Neuron (in vitro differentiated cells): ENCODE results near the gene PHTF1.
"Not testable (repeated sequence)": the region's sequence is repeated elsewhere in the genome, so short reads cannot be mapped to it uniquely, and the experiment has no call there.

Source experiments
- H2AFZ ChIP-seq: one replicate; pipeline ENCODE4 v1.6.1; 2013; ENCODE audit warnings: low read depth, mild to moderate bottlenecking, inconsistent platforms, low read length, moderate library complexity
- H3K27me3 ChIP-seq: one replicate; pipeline ENCODE4 v1.6.1; 2013; ENCODE audit warnings: low read length; ENCODE audit not compliant: insufficient read depth
- H3K36me3 ChIP-seq: one replicate; pipeline ENCODE4 v1.6.1; 2013; ENCODE audit warnings: low read length; ENCODE audit not compliant: insufficient read depth
- H3K4me1 ChIP-seq: one replicate; pipeline ENCODE4 v1.6.1; 2013; ENCODE audit warnings: low read length; ENCODE audit not compliant: insufficient read depth
- H3K4me3 ChIP-seq: 2 replicates; pipeline ENCODE4 v1.5.1; 2013; ENCODE audit warnings: mild to moderate bottlenecking, low read length, moderate library complexity
- H3K9me3 ChIP-seq: one replicate; pipeline ENCODE4 v1.6.1; 2013; ENCODE audit warnings: low read length

The PHTF1 gene

DNA sequence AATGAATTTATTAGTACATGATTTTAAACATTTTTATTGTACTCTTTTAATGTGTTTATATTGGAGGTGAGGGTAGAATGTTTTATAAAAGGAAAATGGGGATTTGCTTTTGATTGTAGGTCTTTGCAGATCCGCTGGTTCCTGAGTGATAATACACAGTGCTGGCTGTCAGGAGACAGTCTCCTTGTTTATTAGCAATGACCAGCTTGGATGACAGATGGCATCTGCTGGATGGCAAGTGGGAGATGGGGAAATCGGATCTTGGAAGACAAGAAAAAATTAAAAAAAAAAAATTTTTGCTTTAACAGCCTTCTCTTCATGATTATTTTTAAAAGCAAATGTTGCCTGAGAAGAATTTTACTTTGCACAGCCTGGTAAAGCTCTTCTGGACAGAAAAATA lies 4.4 kb upstream of the PHTF1 start:
- Histone ChIP-seq H3K36me3 (peaks cover 35% of the 10 kb centered on the region), H3K4me1 (peaks cover 20% of the 10 kb centered on the region), H3K4me3 (no peak overlapping the region), H3K9me3 (no peaks in the 10 kb centered on the region), H3K27me3 (no peaks in the 10 kb centered on the region), H2AFZ (no peak overlapping the region)

GRCh38 chr1:113761937-113762336 lies 2.7 kb upstream of the PHTF1 start:
- H3K9me3 ChIP-seq, result no peaks in the 10 kb centered on the region
- H2AFZ ChIP-seq, result no peak overlapping the region
- H3K4me1 ChIP-seq, result peaks cover 15% of the 10 kb centered on the region
- no peaks in the 10 kb centered on the region for H3K27me3 ChIP-seq
- peaks cover 24% of the 10 kb centered on the region for H3K36me3 ChIP-seq
- no peak overlapping the region for H3K4me3 ChIP-seq

- H3K4me1 ChIP-seq, result peaks cover 21% of the 10 kb centered on the region
Observed at GRCh38 chr1:113760102-113761080, 1.1 kb upstream of the PHTF1 start.

DNA sequence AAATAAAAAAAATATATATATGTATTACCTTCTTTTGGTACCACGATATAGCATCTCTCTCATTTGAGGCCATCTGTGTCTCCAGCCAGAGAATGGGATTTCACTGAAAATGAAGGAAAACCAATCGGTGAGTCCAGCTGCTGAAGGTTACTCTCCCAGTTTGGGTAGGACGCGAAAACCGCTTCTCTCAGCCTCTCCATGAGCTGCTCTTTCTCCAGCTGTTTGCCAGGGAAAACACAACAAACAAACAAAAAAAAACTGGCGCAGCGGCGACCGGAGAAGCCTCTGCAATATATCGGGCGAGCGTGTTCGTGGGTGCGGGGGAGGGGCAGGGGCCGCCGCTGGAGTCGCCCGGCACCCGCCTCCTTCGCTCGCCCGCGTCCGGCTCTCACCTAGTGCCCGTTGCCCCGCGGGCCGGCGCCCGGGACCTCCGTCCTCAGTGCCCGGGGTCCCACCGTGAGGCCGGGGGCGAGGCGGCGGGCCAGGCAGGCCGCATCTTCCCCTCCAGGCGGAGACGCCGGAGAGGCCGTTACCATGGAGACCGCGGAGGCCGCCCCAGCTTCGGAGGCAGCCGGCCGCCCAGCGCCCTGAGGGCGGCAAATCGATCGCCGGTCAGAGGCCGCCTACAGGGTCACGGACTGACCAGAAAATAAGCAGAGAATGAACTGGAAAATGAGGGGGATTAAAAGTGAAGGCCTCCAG lies 504 bp downstream of the PHTF1 start:
- peak overlapping the region; percentile 69 for H3K4me3 ChIP-seq
- H3K27me3 ChIP-seq, result no peaks in the 10 kb centered on the region
- H3K4me1 ChIP-seq, result peaks cover 21% of the 10 kb centered on the region
- peaks cover 11% of the 10 kb centered on the region for H3K36me3 ChIP-seq
- H3K9me3 ChIP-seq, result no peaks in the 10 kb centered on the region
- peak overlapping the region; percentile 62 for H2AFZ ChIP-seq

More at GRCh38 chr1:113760102-113761080, 1.1 kb upstream of the PHTF1 start:
- no peaks in the 10 kb centered on the region for H3K27me3 ChIP-seq
- H3K36me3 ChIP-seq, result peaks cover 13% of the 10 kb centered on the region
- peak overlapping the region; percentile 62 for H2AFZ ChIP-seq
- H3K4me3 ChIP-seq, result peak overlapping the region; percentile 69
- no peaks in the 10 kb centered on the region for H3K9me3 ChIP-seq

- H2AFZ ChIP-seq, result no peak overlapping the region
- H3K4me1 ChIP-seq, result peaks cover 21% of the 10 kb centered on the region
- H3K36me3 ChIP-seq, result peaks cover 9% of the 10 kb centered on the region
- H3K27me3 ChIP-seq, result no peaks in the 10 kb centered on the region
- no peaks in the 10 kb centered on the region for H3K9me3 ChIP-seq
- H3K4me3 ChIP-seq, result no peak overlapping the region
Observed at GRCh38 chr1:113756461-113756860, 2.8 kb downstream of the PHTF1 start.

DNA sequence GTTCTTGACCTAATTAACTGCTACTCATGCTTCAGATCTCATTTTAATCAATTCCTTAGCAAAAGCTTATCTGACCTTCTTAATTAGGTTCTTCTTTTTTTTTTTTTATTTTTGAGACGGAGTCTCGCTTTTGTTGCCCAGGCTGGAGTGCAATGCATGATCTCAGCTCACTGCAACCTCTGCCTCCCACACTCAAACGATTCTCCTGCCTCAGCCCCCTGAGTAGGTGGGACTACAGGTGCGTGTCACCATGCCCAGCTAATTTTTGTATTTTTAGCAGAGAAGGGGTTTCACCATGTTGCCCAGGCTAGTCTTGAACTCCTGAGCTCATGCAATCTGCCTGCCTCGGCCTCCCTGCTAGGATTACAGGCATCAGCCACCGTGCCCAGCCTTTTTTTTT lies 6.0 kb downstream of the PHTF1 start:
- not testable (repeated sequence) for H2AFZ ChIP-seq, H3K27me3 ChIP-seq, H3K4me3 ChIP-seq, H3K9me3 ChIP-seq
- H3K4me1 ChIP-seq, result peaks cover 15% of the 10 kb centered on the region
- H3K36me3 ChIP-seq, result peaks cover 12% of the 10 kb centered on the region

DNA sequence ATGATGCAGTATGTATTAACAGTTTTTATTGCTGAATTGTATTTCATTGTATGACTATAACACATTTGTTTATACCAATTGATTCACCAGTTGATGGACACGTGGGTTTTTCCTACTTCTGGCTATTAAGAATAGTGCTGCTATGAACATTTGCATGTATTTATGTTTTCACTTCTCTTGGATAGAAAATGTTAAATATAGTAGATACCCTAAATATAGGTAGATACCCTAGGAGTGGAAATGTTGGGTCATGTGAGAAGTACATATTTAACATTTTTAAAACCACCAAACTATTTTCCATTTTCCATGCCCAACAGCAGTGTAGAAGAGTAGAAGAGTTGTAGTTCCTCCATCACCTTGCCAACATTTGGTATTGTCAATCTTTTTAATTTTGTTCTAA lies 7.8 kb downstream of the PHTF1 start:
- Histone ChIP-seq H3K4me1 (peaks cover 5% of the 10 kb centered on the region), H3K27me3 (no peaks in the 10 kb centered on the region), H3K36me3 (peaks cover 11% of the 10 kb centered on the region), H2AFZ (no peak overlapping the region), H3K9me3 (no peaks in the 10 kb centered on the region), H3K4me3 (no peak overlapping the region)

DNA sequence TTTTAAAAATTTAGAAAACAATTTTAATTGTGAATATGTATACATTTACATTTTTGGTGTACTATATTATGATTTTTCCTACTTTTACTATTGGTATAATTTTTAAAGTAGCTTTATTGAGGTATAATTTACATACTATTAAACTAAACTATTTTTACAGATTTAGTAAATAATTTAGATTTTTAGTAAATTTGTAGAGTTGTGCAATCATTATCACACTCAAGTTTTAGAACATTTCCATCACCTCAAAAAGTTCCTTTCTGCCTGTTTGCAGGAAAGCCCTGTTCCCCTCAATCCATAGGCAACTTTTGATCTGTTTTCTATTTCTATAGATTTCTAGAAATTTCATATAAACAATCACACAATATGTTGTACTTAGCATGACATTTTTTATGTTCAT lies 8.2 kb downstream of the PHTF1 start:
- H3K4me3 ChIP-seq, result no peak overlapping the region
- peaks cover 12% of the 10 kb centered on the region for H3K36me3 ChIP-seq
- H3K27me3 ChIP-seq, result no peaks in the 10 kb centered on the region
- no peaks in the 10 kb centered on the region for H3K9me3 ChIP-seq
- no peak overlapping the region for H2AFZ ChIP-seq
- peaks cover under 1% of the 10 kb centered on the region for H3K4me1 ChIP-seq

GRCh38 chr1:113749402-113749801 lies 9.9 kb downstream of the PHTF1 start:
- H3K36me3 ChIP-seq, result peaks cover 12% of the 10 kb centered on the region
- H3K9me3 ChIP-seq, result peaks cover 2% of the 10 kb centered on the region
- no peak overlapping the region for H2AFZ ChIP-seq
- no peaks in the 10 kb centered on the region for H3K4me1 ChIP-seq
- H3K4me3 ChIP-seq, result no peak overlapping the region
- no peaks in the 10 kb centered on the region for H3K27me3 ChIP-seq

DNA sequence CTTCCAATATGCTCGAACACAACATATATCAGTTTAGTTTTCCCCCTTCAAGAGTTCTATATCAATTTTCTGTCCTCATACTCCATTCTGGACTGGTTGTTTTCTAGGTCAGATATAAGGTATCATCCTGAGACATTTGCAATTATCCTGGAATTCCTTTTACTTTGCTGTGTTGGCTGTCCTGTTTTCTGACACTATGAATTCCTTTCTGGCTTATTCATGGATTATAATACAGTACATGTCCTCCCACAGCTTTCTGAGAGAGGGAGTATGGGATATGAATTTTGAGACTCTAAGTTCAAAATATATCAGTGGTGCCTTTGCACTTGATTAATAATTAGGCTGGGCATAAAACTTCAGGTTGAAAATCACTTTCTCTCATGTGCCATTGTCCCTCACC lies 11.9 kb downstream of the PHTF1 start:
- H3K36me3 ChIP-seq, result peaks cover 7% of the 10 kb centered on the region
- no peaks in the 10 kb centered on the region for H3K4me1 ChIP-seq
- no peak overlapping the region for H2AFZ ChIP-seq
- no peak overlapping the region for H3K4me3 ChIP-seq
- H3K27me3 ChIP-seq, result no peaks in the 10 kb centered on the region
- H3K9me3 ChIP-seq, result peaks cover 2% of the 10 kb centered on the region

DNA sequence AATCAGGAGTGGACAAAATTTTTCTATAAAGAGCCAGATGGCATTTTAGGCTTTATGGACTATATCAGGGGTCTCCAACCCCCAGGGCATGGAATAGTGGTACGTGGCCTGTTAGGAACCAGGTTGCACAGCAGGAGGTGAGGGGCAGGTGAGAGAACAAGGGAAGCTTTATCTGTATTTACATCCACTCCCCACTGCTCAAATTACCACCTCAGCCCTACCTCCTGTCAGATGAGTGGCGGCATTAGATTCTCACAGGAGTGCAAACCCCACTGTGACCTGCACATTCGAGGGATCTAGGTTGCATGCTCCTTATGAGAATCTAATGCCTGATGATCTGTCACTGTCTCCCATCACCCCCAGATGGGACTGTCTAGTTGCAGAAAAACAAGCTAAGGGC lies 13.9 kb downstream of the PHTF1 start:
- Histone ChIP-seq H3K4me1 (no peaks in the 10 kb centered on the region), H3K4me3 (no peak overlapping the region), H3K36me3 (peaks cover 7% of the 10 kb centered on the region), H3K27me3 (no peaks in the 10 kb centered on the region), H2AFZ (no peak overlapping the region), H3K9me3 (peaks cover 2% of the 10 kb centered on the region)

GRCh38 chr1:113744114-113744513 lies 15.2 kb downstream of the PHTF1 start:
- Histone ChIP-seq H3K9me3 (peaks cover 2% of the 10 kb centered on the region), H3K4me3 (no peak overlapping the region), H3K4me1 (no peaks in the 10 kb centered on the region), H3K27me3 (no peaks in the 10 kb centered on the region), H2AFZ (no peak overlapping the region), H3K36me3 (peaks cover 4% of the 10 kb centered on the region)

DNA sequence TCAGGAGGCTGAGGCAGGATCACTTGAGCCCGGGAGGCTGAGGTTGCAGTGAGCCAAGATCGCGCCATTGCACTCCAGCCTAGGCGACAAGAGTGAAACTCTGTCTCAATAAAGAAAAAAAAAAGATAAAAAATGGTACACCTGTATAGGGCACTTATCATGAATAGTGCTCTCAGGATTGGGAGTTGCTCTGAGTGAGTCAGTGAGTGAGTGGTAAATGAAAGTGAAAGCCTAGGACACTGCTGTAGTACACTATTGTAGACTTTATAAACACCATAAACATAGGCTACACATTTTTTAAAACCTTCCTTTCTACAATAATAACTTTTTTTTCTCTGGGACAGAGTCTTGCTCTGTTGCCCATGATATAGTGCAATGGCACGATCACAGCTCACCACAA lies 16.8 kb downstream of the PHTF1 start:
- Histone ChIP-seq H3K4me3 (no peak overlapping the region), H3K9me3 (peaks cover 2% of the 10 kb centered on the region), H3K27me3 (no peaks in the 10 kb centered on the region), H3K4me1 (no peaks in the 10 kb centered on the region), H2AFZ (no peak overlapping the region), H3K36me3 (peaks cover 13% of the 10 kb centered on the region)
